K562 (cell line): Measurements from ENCODE around the gene CHRNA9. TPM values are rescaled to one million over a fixed set of nuclear protein-coding genes. Genes with fewer than 3 reads are reported as not detected.

Source experiments
- ARHGAP35 ChIP-seq: fragments of 450-650 bp; IDR thresholded peaks from 2 replicates; pipeline ENCODE4 v1.6.1; 2018; ENCODE audit not compliant: partially characterized antibody
- CBFA2T2 ChIP-seq: fragments of 450-650 bp; conservative IDR thresholded peaks from 2 replicates; pipeline ENCODE4 v1.6.1; 2017; ENCODE audit warnings: mild to moderate bottlenecking
- CBX5 ChIP-seq: IDR thresholded peaks from 2 replicates; pipeline ENCODE4 v1.6.1; 2014; ENCODE audit warnings: low read depth, borderline replicate concordance
- CEBPG ChIP-seq, 3 experiments: fragments of 200-800 bp in 1 of 3; sonication (Bioruptor generic) in 1 of 3; sonication (generic) in 1 of 3; formaldehyde crosslinking in 1 of 3; IDR thresholded peaks in 2 of 3; conservative IDR thresholded peaks in 1 of 3; 2 replicates each; pipeline versions ENCODE4 v1.6.1 to v1.8.0; 2016 to 2022; ENCODE audit warnings: missing compliant biosample characterization in 2 of 3, missing genetic modification characterization in 2 of 3, mild to moderate bottlenecking in 1 of 3, missing genetic modification reagents in 1 of 3
- CGGBP1 ChIP-seq: fragments of 250-450 bp; sonication (Bioruptor Pico); IDR thresholded peaks from 2 replicates; pipeline ENCODE4 v1.9.0; 2021; ENCODE audit warnings: mild to moderate bottlenecking
- CREM ChIP-seq: IDR thresholded peaks from 2 replicates; pipeline ENCODE4 v1.6.1; 2014; ENCODE audit warnings: antibody characterized with exemption, low read depth
- CSDE1 ChIP-seq, 2 experiments: fragments of 450-650 bp; IDR thresholded peaks; 2 replicates each; pipeline ENCODE4 v1.6.1; 2016; ENCODE audit warnings: mild to moderate bottlenecking in 1 of 2
- E2F1 ChIP-seq: sonication (generic); formaldehyde crosslinking; IDR thresholded peaks from 2 replicates; pipeline ENCODE4 v1.8.1; 2023; ENCODE audit warnings: mild to moderate bottlenecking, missing genetic modification reagents, moderate library complexity
- ETV1 ChIP-seq: fragments of 450-650 bp; conservative IDR thresholded peaks from 2 replicates; pipeline ENCODE4 v1.6.1; 2016; ENCODE audit warnings: missing genetic modification characterization, control low read depth, low read depth, missing compliant biosample characterization
- FOS ChIP-seq: IDR thresholded peaks from 3 replicates; pipeline ENCODE4 v1.6.1; 2011; ENCODE audit not compliant: insufficient read length; ENCODE audit errors: extremely low read depth
- KAT7 ChIP-seq: sonication (generic); formaldehyde crosslinking; IDR thresholded peaks from 2 replicates; pipeline ENCODE4 v1.8.0; 2022; ENCODE audit warnings: missing genetic modification reagents, mild to moderate bottlenecking, borderline replicate concordance
- L3MBTL2 ChIP-seq: fragments of 450-650 bp; IDR thresholded peaks from 2 replicates; pipeline ENCODE4 v1.6.1; 2016; ENCODE audit warnings: mild to moderate bottlenecking, moderate library complexity
- MCM7 ChIP-seq, 2 experiments: fragments of 450-650 bp; IDR thresholded peaks; 2 replicates each; pipeline ENCODE4 v1.6.1; 2016 to 2018
- MLLT1 ChIP-seq, 2 experiments: fragments of 450-650 bp; IDR thresholded peaks; 2 replicates each; pipeline ENCODE4 v1.6.1; 2016
- MTA3 ChIP-seq: fragments of 450-650 bp; formaldehyde crosslinking; IDR thresholded peaks from 2 replicates; pipeline ENCODE4 v1.6.1; 2017; ENCODE audit warnings: mild to moderate bottlenecking, borderline replicate concordance
- NELFE ChIP-seq: IDR thresholded peaks from 2 replicates; pipeline ENCODE4 v1.6.1; 2011; ENCODE audit warnings: mild to moderate bottlenecking; ENCODE audit not compliant: insufficient read depth, insufficient read length
- NR2F6 ChIP-seq: fragments of 450-650 bp; formaldehyde crosslinking; IDR thresholded peaks from 2 replicates; pipeline ENCODE4 v1.4.0; 2020; ENCODE audit warnings: mild to moderate bottlenecking
- POLR2G ChIP-seq: fragments of 200-400 bp; formaldehyde crosslinking; IDR thresholded peaks from 2 replicates; pipeline ENCODE4 v1.6.1; 2017; ENCODE audit warnings: low read depth, mild to moderate bottlenecking, antibody characterized with exemption, low read length, moderate library complexity
- POLR3A ChIP-seq: IDR thresholded peaks from 2 replicates; pipeline ENCODE4 v1.6.1; 2011; ENCODE audit warnings: borderline replicate concordance, mild to moderate bottlenecking, moderate library complexity; ENCODE audit not compliant: insufficient read length, insufficient read depth; ENCODE audit errors: extremely low read depth
- SREBF1 ChIP-seq: fragments of 150-350 bp; IDR thresholded peaks from 2 replicates; pipeline ENCODE4 v1.6.1; 2014; ENCODE audit warnings: antibody characterized with exemption, low read depth, low read length, borderline replicate concordance
- SRSF7 ChIP-seq: fragments of 200-400 bp; formaldehyde crosslinking; optimal IDR thresholded peaks from 2 replicates; pipeline ENCODE3; 2017; ENCODE audit warnings: mild to moderate bottlenecking, low read depth, low read length
- TCF3 ChIP-seq: sonication (generic); formaldehyde crosslinking; IDR thresholded peaks from 2 replicates; pipeline ENCODE4 v1.4.0; 2020; ENCODE audit warnings: mild to moderate bottlenecking, missing genetic modification reagents
- ZEB2 ChIP-seq: fragments of 450-650 bp; IDR thresholded peaks from 2 replicates; pipeline ENCODE4 v1.6.1; 2016
- ZNF124 ChIP-seq: sonication (generic); formaldehyde crosslinking; IDR thresholded peaks from 2 replicates; pipeline ENCODE4 v1.8.1; 2022; ENCODE audit warnings: missing genetic modification reagents
- ZNF696 ChIP-seq: fragments of 250-450 bp; sonication (Bioruptor Pico); conservative IDR thresholded peaks from 2 replicates; pipeline ENCODE4 v1.4.0; 2020; ENCODE audit warnings: mild to moderate bottlenecking, moderate library complexity
- polyA plus RNA-seq, 8 experiments: library from polyadenylated mRNA; depleted of rRNA in 4 of 8; stranded (reverse) in 5 of 8; unstranded in 3 of 8; fragments of >200 nt; fragmentation: Nextera tagmentation in 2 of 8; fragmentation: Illumina TruSeq in 1 of 8; extraction: Ambion mirVana in 2 of 8; extraction: Trizol in 1 of 8; gene quantifications; 2 replicates each; pipeline versions ENCODE4 v1.2.1 to v1.2.3, GENCODE V29; 2011 to 2014; ENCODE audit warnings: inconsistent platforms in 1 of 8, missing spikeins in 1 of 8
- total RNA-seq, 7 experiments: library from RNA; depleted of rRNA in 6 of 7; stranded (reverse); fragments of >200 nt in 6 of 7; fragmentation: Illumina TruSeq in 2 of 7; extraction: Trizol in 2 of 7; gene quantifications; 2 replicates each; pipeline versions ENCODE4 v1.2.1 to v1.2.3, GENCODE V29; 2011 to 2021; ENCODE audit warnings: low replicate concordance in 1 of 7
- TF ChIP-seq, protein P1 (sequence below): sonication (generic); formaldehyde crosslinking; IDR thresholded peaks from 2 replicates; pipeline ENCODE4 v1.8.1; 2023; ENCODE audit warnings: mild to moderate bottlenecking, missing genetic modification reagents

Gene CHRNA9
- total and polyA plus RNA-seq, 9 of the 15 experiments (the other 6 are each of a cell fraction or from before 2014, with no cell fraction given), result not detected

DNA sequence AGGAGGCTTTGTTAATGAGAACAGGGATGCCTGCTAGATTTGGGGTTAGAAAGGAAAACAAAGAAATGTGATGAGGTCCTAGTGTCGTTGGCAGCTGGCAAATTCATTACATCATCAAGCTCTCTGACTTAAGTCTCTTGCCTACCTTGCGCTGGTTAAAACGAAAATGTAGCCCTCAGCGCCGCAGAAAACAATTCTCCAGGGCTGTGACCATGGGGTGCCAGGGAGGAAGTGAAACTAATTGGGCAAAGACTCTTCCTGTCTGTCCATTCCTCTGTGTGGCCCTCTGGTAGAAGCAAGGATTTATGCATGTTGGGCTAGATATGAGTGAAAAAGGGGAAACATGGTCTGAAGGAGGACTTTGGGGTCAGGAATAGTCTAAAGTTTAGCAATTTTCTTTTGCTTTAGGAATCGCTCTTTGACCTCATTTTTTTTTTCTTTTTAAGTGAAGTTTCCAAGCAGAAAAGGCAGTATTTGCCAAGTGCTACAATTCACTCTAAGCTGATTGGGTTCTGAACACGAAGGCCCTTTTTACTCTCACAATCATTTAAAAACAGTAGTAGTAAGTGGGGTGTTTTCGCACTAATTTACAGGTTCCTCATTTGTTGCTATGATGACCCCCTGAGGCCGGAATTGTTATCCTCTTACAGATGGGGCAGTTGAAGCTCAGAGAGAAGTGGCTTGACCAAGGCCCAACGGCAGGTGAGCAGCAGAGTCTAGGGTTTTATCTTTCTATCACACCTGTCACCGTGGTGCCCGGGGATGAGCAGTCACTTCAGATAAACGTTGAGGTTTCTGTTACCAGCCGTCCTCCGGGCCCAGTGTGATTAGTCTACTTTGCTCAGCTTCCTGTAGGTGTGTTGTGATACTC is 27.3 kb upstream of the CHRNA9 start (continued):
- TF ChIP-seq MLLT1 (IDR thresholded peaks at IDR 0.05) (no peak), POLR2G (no peak), E2F1 (CRISPR knock-in tag) (no peak), CBX5 (no peak), L3MBTL2 (peak; percentile 32; the same call in 1 of the 2 replicates), ARHGAP35 (no peak), SRSF7 (no peak), TCF3 (CRISPR knock-in tag) (peak; percentile 94), CREM (peak; percentile 32; the same call in 1 of the 2 replicates), NR2F6 (CRISPR knock-in tag) (no peak), SREBF1 (no peak), ETV1 (tag) (no peak), ZNF124 (no peak), CSDE1 (IDR thresholded peaks at IDR 0.05) (no peak), CBFA2T2 (peak; percentile 89), NELFE (no peak), CEBPG (CRISPR knock-in tag; IDR thresholded peaks at IDR 0.05) (no peak), CEBPG (tag; conservative IDR thresholded peaks at IDR 0.05 in 1 of 2, IDR thresholded peaks at IDR 0.05 in 1 of 2) (no peak), MTA3 (peak; percentile 26; the same call in 1 of the 2 replicates), CGGBP1 (no peak), ZNF696 (CRISPR knock-in tag) (no peak), ZEB2 (peak; percentile 97), FOS (no peak), KAT7 (CRISPR knock-in tag) (peak; percentile 23; the same call in 1 of the 2 replicates), POLR3A (no peak), MCM7 (IDR thresholded peaks at IDR 0.05) (no peak)
- TF ChIP-seq, protein P1, sequence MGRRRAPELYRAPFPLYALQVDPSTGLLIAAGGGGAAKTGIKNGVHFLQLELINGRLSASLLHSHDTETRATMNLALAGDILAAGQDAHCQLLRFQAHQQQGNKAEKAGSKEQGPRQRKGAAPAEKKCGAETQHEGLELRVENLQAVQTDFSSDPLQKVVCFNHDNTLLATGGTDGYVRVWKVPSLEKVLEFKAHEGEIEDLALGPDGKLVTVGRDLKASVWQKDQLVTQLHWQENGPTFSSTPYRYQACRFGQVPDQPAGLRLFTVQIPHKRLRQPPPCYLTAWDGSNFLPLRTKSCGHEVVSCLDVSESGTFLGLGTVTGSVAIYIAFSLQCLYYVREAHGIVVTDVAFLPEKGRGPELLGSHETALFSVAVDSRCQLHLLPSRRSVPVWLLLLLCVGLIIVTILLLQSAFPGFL, result no peak
